Measurements from ENCODE around the gene SIK3.

SIK3 gene

GRCh38 chr11:116936754-116937446, 161.3 kb downstream of the SIK3 start:
- TF ChIP-seq CEBPB (IDR thresholded peaks at IDR 0.05) (no peak), YY1 (IDR thresholded peaks at IDR 0.05; ENCODE audit: low read depth) (no peak), TEAD4 (IDR thresholded peaks at IDR 0.05) (no peak), REST (IDR thresholded peaks at IDR 0.05; ENCODE audit: low read depth) (no peak), USF1 (IDR thresholded peaks at IDR 0.05) (no peak), ZBTB7A (IDR thresholded peaks at IDR 0.05; ENCODE audit: low read depth) (no peak), TAF1 (IDR thresholded peaks at IDR 0.05; ENCODE audit: low read depth) (no peak), TCF12 (IDR thresholded peaks at IDR 0.05; ENCODE audit: low read depth) (no peak), MAX (IDR thresholded peaks at IDR 0.05) (no peak), FOXM1 (IDR thresholded peaks at IDR 0.05; ENCODE audit: borderline replicate concordance, low read depth) (no peak), EGR1 (IDR thresholded peaks at IDR 0.05) (no peak), EP300 (IDR thresholded peaks at IDR 0.05; ENCODE audit: borderline replicate concordance) (no peak), RAD21 (IDR thresholded peaks at IDR 0.05; ENCODE audit: low read depth) (no peak), NFIC (IDR thresholded peaks at IDR 0.05) (no peak), CREB1 (IDR thresholded peaks at IDR 0.05; ENCODE audit: low read depth) (no peak)

DNA sequence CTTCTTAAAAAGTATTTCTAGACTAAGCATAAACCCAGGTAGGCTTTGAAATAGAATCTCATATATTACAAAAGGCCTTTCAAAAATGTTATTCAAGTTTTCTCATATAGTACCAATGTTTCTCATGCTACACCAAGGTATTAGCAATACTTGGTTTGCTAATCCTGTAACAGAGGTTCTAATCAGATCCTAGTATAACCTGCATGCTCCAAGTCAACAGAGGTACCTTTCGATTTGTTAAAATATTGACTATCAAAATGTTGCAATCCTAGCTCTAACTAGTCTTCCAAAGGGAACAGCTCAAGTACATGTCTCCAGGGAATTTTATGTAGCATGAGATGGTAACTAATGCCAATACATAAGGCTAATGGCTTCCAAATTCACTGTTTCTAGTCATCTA, 162.7 kb downstream of the SIK3 start:
- TF ChIP-seq MAX (IDR thresholded peaks at IDR 0.05) (no peak), REST (IDR thresholded peaks at IDR 0.05; ENCODE audit: low read depth) (no peak), TAF1 (IDR thresholded peaks at IDR 0.05; ENCODE audit: low read depth) (no peak), USF1 (IDR thresholded peaks at IDR 0.05) (no peak), TEAD4 (IDR thresholded peaks at IDR 0.05) (no peak), FOXM1 (IDR thresholded peaks at IDR 0.05; ENCODE audit: borderline replicate concordance, low read depth) (no peak), CREB1 (IDR thresholded peaks at IDR 0.05; ENCODE audit: low read depth) (no peak), EGR1 (IDR thresholded peaks at IDR 0.05) (no peak), ZBTB7A (IDR thresholded peaks at IDR 0.05; ENCODE audit: low read depth) (no peak), YY1 (IDR thresholded peaks at IDR 0.05; ENCODE audit: low read depth) (no peak), NFIC (IDR thresholded peaks at IDR 0.05) (no peak), RAD21 (IDR thresholded peaks at IDR 0.05; ENCODE audit: low read depth) (no peak), TCF12 (IDR thresholded peaks at IDR 0.05; ENCODE audit: low read depth) (no peak), EP300 (IDR thresholded peaks at IDR 0.05; ENCODE audit: borderline replicate concordance) (no peak), CEBPB (IDR thresholded peaks at IDR 0.05) (no peak)

- TF ChIP-seq FOXM1 (IDR thresholded peaks at IDR 0.05; ENCODE audit: borderline replicate concordance, low read depth) = no peak
- TF ChIP-seq TEAD4 (IDR thresholded peaks at IDR 0.05) = no peak
- TF ChIP-seq TCF12 (IDR thresholded peaks at IDR 0.05; ENCODE audit: low read depth) = no peak
- no peak for TF ChIP-seq CEBPB (IDR thresholded peaks at IDR 0.05)
- no peak for TF ChIP-seq MAX (IDR thresholded peaks at IDR 0.05)
- no peak for TF ChIP-seq EGR1 (IDR thresholded peaks at IDR 0.05)
- TF ChIP-seq CREB1 (IDR thresholded peaks at IDR 0.05; ENCODE audit: low read depth) = no peak
- no peak for TF ChIP-seq ZBTB7A (IDR thresholded peaks at IDR 0.05; ENCODE audit: low read depth)
- no peak for TF ChIP-seq NFIC (IDR thresholded peaks at IDR 0.05)
- no peak for TF ChIP-seq RAD21 (IDR thresholded peaks at IDR 0.05; ENCODE audit: low read depth)
- TF ChIP-seq YY1 (IDR thresholded peaks at IDR 0.05; ENCODE audit: low read depth) = no peak
- no peak for TF ChIP-seq EP300 (IDR thresholded peaks at IDR 0.05; ENCODE audit: borderline replicate concordance)
- TF ChIP-seq REST (IDR thresholded peaks at IDR 0.05; ENCODE audit: low read depth) = no peak
- no peak for TF ChIP-seq TAF1 (IDR thresholded peaks at IDR 0.05; ENCODE audit: low read depth)
- TF ChIP-seq USF1 (IDR thresholded peaks at IDR 0.05) = no peak
Observed at GRCh38 chr11:116935089-116935488, 163.1 kb downstream of the SIK3 start.
